ENCODE data around the gene PEX10. TPM values are rescaled to one million over a fixed set of nuclear protein-coding genes. Genes with fewer than 3 reads are reported as not detected.

PEX10 gene
- total RNA-seq, 1 experiment from 2014 or later: 36.1 TPM

DNA sequence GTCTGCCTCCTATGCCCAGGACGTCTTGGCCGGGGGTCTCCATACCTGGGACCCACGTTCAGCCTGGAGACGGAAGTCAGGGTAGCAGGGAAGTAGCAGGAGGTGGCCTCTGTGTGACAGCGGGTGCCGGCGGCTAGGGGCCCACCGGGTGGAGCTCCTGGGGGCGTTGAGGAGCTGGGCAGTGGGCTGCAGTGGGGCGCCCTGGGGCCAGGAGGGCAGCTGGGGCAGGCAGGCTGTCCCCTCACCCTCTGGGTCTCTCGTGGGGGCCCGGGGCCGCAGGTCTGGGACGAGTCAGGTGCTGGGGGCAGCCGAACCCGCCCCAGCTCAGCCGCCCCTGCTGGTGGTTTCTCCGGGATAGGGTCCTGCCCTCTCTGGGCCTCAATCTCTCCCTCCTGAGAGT, 14.7 kb upstream of the PEX10 start:
- ChIA-PET CTCF (interaction anchor here (0.6 to 3.9 kb wide), 3 partner anchors 12 to 997 kb away, joined by 3 to 21 read pairs (median 14); no protein-coding TSS in a partner anchor), POLR2A (no interaction called here)
- H3K36me3 Mint-ChIP-seq (ENCODE audit: insufficient read depth, unreplicated experiment): peaks cover 4% of the 10 kb centered on the region
- no peak overlapping the region for H3K4me3 Mint-ChIP-seq (ENCODE audit: unreplicated experiment)
- H3K4me1 Mint-ChIP-seq (ENCODE audit: insufficient read depth, unreplicated experiment): no peaks in the 10 kb centered on the region
- H3K27me3 Mint-ChIP-seq (ENCODE audit: insufficient read depth, unreplicated experiment): no peaks in the 10 kb centered on the region
- TF ChIP-seq, protein P1, sequence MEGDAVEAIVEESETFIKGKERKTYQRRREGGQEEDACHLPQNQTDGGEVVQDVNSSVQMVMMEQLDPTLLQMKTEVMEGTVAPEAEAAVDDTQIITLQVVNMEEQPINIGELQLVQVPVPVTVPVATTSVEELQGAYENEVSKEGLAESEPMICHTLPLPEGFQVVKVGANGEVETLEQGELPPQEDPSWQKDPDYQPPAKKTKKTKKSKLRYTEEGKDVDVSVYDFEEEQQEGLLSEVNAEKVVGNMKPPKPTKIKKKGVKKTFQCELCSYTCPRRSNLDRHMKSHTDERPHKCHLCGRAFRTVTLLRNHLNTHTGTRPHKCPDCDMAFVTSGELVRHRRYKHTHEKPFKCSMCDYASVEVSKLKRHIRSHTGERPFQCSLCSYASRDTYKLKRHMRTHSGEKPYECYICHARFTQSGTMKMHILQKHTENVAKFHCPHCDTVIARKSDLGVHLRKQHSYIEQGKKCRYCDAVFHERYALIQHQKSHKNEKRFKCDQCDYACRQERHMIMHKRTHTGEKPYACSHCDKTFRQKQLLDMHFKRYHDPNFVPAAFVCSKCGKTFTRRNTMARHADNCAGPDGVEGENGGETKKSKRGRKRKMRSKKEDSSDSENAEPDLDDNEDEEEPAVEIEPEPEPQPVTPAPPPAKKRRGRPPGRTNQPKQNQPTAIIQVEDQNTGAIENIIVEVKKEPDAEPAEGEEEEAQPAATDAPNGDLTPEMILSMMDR (IDR thresholded peaks at IDR 0.05; ENCODE audit: unreplicated experiment): no peak
- H3K27ac Mint-ChIP-seq (ENCODE audit: low read depth, unreplicated experiment): peak overlapping the region; percentile 90
- no peak for DNase-seq (ENCODE audit: unreplicated experiment)
- peaks cover 8% of the 10 kb centered on the region for H3K9me3 Mint-ChIP-seq (ENCODE audit: unreplicated experiment)
- intact Hi-C loops (cut with micrococcal nuclease): no loop called here
- BruUV-seq (replicated peaks): no TSS peak

DNA sequence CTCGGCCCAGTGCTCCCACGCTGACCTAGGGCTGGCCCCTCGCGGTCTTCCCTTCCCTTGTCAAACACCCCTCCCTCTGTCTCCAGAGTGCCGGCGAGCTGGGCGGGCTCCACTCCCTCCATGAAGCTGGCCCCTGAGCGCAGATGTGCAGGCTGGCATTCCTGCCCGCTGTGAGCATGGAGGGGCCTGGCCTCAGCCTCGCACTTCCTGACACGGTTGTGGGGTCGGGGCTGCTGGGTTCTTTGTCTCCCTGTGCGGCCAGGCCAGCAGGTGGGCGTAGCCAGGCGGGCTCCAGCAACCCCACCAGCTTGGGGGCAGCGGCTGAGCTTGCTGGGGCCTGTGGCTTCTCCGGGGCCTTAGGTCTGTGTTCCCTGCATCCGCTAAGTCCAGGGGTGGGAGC, 14.2 kb upstream of the PEX10 start:
- Mint-ChIP-seq H3K27me3 (ENCODE audit: insufficient read depth, unreplicated experiment) (no peaks in the 10 kb centered on the region), H3K36me3 (ENCODE audit: insufficient read depth, unreplicated experiment) (peaks cover 4% of the 10 kb centered on the region), H3K4me3 (ENCODE audit: unreplicated experiment) (no peak overlapping the region), H3K9me3 (ENCODE audit: unreplicated experiment) (peaks cover 8% of the 10 kb centered on the region), H3K27ac (ENCODE audit: low read depth, unreplicated experiment) (peak overlapping the region; percentile 23), H3K4me1 (ENCODE audit: insufficient read depth, unreplicated experiment) (no peaks in the 10 kb centered on the region)
- intact Hi-C loops (cut with micrococcal nuclease): no loop called here
- no peak for DNase-seq (ENCODE audit: unreplicated experiment)
- CTCF ChIA-PET: interaction anchor here (0.6 to 3.9 kb wide), 4 partner anchors 11 to 998 kb away, joined by 3 to 21 read pairs (median 10); no protein-coding TSS in a partner anchor
- POLR2A ChIA-PET: no interaction called here
- TF ChIP-seq, protein P1 (IDR thresholded peaks at IDR 0.05; ENCODE audit: unreplicated experiment): no peak
- BruUV-seq (replicated peaks): no TSS peak

DNA sequence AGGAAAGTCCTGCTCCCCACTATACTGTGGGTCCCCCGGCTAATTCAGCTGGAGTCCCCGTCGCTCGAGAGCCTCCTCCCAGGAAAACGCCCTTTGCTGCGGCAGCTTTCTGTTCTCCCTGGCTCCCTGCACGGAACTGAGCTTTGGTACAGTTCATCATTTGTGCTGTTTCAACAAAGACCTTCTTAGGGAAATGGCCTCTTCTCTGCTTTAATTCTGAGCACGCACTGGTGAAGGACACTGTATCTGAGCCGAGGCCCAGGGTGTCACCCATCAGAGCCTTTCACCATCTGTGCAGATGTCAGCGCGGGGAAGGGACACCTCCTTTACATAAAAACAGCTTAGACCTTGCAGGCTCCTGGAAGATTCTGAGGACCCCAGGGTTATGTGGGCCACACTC, 13.5 kb upstream of the PEX10 start:
- ChIA-PET POLR2A (no interaction called here), CTCF (interaction anchor here (1.1 to 3.9 kb wide), 5 partner anchors 10 to 999 kb away, joined by 3 to 21 read pairs (median 6); partner anchors contain the start of gene FAAP20)
- intact Hi-C loops (cut with micrococcal nuclease): no loop called here
- no peak for DNase-seq (ENCODE audit: unreplicated experiment)
- Mint-ChIP-seq H3K4me3 (ENCODE audit: unreplicated experiment) (no peak overlapping the region), H3K27me3 (ENCODE audit: insufficient read depth, unreplicated experiment) (no peaks in the 10 kb centered on the region), H3K36me3 (ENCODE audit: insufficient read depth, unreplicated experiment) (peaks cover 4% of the 10 kb centered on the region), H3K9me3 (ENCODE audit: unreplicated experiment) (peaks cover 8% of the 10 kb centered on the region), H3K27ac (ENCODE audit: low read depth, unreplicated experiment) (no peak overlapping the region), H3K4me1 (ENCODE audit: insufficient read depth, unreplicated experiment) (no peaks in the 10 kb centered on the region)
- TF ChIP-seq, protein P1 (IDR thresholded peaks at IDR 0.05; ENCODE audit: unreplicated experiment): no peak
- BruUV-seq (replicated peaks): no TSS peak

DNA sequence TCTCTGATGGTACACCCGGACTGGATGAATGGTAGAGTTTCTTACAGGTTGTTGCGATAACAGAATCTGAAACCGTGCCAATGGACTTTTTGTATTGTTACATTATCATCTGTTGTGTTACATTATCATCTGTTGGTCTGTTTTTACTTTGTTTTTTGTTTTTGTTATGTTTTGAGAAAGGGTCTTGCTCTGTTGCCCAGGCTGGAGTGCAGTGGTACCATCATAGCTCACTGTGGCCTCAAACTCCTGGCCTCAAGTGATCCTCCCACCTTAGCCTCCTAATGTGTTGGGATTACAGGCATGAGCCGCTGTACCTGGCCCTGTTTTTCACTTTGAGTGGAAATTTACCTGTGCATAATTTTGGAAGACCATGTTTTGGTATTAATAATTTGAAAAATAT, 10.2 kb upstream of the PEX10 start:
- BruUV-seq (replicated peaks): no TSS peak
- Mint-ChIP-seq H3K27me3 (ENCODE audit: insufficient read depth, unreplicated experiment) (peaks cover 13% of the 10 kb centered on the region), H3K27ac (ENCODE audit: low read depth, unreplicated experiment) (no peak overlapping the region), H3K4me3 (ENCODE audit: unreplicated experiment) (no peak overlapping the region), H3K36me3 (ENCODE audit: insufficient read depth, unreplicated experiment) (no peaks in the 10 kb centered on the region), H3K4me1 (ENCODE audit: insufficient read depth, unreplicated experiment) (no peaks in the 10 kb centered on the region), H3K9me3 (ENCODE audit: unreplicated experiment) (peaks cover 8% of the 10 kb centered on the region)
- DNase-seq (ENCODE audit: unreplicated experiment): no peak
- POLR2A ChIA-PET: no interaction called here
- intact Hi-C loops (cut with micrococcal nuclease): no loop called here
- TF ChIP-seq, protein P1 (IDR thresholded peaks at IDR 0.05; ENCODE audit: unreplicated experiment): no peak
- CTCF ChIA-PET: interaction anchor here (0.6 to 2.3 kb wide), 4 partner anchors 8 to 1030 kb away, joined by 3 to 13 read pairs (median 4); partner anchors contain the start of gene FAAP20
